NCI-H187 treated with DMSO at 0.1 percent for 48 hours (cell line): ENCODE measurements around the gene PCDH9.
"Not testable (repeated sequence)": the region's sequence is repeated elsewhere in the genome, so short reads cannot be mapped to it uniquely, and the experiment has no call there.

Experiments used
- DNase-seq: peaks from one replicate; lab custom pipeline; 2025; lab: John Stamatoyannopoulos, UW

Gene PCDH9

DNA sequence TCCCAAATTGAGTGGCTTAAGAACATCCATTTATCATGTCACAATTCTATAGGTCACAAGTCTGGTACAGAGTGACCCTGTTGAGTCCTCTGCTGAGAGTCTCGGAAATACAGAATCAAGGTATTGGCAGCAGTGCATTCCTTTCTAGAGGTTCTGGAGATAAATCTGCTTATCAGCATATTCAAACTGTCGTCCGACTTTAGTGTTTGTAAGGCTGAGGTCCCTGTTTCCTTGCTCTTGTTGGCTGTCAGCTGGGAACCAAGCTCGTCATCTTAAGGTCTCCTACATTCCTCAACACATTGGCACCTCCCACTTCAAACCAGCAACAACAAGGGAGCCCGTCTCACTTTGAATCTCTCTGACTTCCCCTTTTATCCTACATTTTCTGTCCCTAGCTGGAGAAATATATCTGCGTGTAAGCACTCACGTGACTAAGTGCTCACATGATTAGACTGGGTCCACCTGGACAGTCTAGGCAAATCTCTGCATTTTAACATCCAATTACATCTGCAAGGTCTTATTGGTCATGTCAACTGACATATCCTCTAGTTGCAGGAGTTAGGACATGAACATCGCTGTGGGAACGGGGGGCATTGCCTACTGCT is 886.8 kb downstream of the PCDH9 start:
- no peak for DNase-seq

DNA sequence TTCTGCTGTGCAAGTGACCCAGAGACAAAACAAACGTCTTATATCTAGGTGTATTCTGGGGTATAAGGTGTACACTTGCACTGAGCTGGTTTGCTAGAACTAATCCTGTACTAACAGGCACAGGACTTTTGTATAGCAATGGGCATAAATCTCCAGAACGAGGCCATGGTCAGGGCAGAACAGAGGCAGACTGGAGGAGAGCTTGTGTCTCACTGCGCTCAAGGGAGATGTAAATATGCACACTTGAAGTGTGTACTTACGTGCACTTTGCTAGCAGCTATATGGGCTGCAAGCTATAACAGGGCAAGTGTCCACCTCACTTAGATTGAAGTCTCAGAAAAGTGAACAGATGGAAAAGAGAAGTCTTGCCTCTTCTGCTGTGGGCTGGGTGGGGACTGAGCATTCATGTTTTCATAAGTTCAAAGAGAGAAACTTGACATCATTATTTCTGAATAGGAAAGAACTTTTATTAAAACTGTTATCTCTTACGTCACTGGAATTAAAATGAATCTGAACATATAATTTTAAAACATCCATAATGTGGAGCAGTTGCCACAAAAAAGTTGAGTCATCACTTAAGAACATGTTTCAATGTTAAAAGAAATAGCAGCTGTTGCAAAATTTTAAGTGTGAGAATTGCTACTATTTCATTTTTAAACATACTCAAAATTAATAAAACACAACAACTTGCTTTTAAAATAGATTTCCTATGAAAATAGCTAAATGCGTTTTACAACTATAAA is 888.3 kb downstream of the PCDH9 start:
- no peak for DNase-seq

DNA sequence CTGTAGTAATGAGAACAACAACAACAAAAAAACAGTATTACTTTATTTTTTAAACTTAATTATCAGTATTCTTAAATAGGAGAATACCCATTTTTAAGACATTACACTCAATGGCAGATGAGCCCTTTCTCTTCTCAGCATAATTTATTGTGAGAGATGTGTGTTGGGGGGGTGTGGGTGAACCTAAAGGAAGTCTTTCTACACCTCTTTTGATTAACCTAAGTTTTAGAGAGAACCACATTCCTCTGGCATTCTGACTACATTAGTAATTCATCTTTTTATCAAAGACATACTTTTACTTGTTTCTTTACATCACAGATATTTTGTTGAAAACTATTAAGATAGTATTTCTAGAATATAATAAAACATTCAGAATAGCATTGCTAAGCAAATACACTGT is 890.9 kb downstream of the PCDH9 start:
- DNase-seq: no peak

DNA sequence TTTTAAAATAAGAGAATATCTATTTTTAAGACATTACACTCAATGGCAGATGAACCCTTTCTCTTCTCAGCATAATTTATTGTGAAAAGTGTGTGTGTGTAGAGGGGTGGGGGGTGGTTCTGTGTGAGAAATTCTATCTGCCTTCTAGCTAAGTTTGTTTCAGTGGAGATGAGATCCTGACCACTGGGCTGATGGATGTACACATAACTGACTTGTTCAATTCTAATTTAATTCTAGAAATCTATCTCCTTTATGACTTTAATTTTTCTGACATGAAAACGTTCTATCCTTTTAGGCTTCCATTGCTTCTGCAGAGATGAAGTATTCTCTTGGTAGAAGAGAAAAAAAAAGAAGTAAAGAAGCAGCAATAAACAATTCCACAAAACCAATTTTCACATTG is 891.6 kb downstream of the PCDH9 start:
- DNase-seq: no peak

DNA sequence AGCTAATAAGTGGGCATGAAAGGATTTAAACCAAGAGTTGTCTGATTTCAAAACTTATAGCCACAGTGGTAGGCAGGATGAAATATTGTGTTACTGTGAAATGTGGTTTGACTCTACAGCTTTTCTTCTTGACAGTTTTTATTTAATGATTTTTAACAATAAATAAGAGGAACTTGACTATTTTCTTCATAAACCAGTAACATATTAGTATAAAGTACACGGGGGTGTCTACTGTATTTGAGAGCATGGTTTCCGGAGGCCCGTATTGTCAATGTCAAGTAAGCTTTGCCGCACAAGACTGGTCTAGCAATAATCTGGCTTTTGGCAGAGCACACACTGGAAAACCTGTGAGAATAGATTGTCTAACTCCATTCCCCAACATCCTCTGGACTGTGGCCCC is 894.5 kb downstream of the PCDH9 start:
- DNase-seq: no peak

DNA sequence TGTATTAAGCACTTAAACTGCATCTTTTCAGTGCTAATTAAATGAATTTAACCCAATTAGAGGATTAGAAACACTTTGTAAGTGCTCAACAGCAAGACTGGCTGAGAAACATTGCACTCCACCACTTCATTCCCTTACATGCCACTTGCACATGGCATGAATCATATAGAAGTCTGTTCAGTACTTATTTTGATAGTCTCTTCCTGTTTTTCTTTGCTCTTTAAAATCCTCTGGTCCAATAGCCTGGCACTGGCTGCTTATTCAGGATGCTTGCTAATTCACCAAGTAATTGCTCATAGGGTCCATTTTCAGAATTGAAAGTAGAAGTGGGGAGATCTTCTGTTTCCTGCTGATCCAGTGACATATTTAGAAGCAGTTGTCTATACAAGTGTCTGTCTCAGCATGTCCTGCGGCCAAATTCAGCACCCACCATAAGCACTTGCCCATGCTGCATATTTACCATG is 900.1 kb downstream of the PCDH9 start:
- DNase-seq: no peak

DNA sequence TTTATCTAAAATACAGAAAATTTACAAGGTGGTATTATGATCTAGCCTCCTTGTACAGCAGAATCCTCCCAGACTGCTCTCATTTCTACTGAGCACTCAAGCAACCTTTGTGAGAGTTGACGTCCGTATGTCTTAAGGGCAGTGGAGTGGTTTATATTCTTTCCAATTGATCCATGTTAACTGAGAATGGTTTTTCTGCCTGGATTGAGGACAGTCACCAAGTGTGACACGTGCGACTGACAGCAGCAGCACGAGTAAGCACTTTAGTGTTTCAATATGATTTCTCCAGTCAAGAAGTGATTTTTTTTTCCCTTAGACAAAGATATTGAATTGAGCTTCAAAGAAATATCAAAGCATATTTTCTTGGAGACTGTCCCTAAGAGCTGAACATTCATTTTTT is 901.7 kb downstream of the PCDH9 start:
- no peak for DNase-seq

DNA sequence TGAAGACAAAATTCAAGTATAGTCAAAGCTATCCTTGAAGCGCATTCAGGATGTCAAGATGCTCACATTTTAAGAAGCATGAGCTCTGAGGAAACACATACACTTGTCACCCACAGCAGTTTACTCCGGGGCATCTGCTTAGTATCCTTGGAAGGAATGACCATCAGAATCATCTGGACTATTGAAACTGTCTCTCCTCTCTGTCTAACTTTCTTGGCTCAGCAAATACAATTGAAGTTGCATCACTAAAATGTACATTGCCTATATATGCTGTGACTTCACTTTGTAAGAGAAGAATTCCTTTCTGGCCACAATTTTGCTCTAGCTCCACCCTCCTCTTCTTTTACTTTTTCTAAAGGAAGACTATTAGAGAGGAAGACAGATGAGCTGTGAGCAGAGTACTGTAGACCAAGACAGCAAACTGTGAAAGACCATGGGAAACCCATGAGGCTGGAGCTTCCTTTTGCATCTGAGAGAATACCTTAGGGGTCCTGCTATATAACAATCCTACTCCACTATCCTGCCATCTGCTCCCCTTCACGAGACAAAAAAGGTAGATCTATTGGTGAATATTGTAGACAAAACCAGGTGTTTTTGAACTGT is 906.3 kb downstream of the PCDH9 start:
- DNase-seq: no peak

DNA sequence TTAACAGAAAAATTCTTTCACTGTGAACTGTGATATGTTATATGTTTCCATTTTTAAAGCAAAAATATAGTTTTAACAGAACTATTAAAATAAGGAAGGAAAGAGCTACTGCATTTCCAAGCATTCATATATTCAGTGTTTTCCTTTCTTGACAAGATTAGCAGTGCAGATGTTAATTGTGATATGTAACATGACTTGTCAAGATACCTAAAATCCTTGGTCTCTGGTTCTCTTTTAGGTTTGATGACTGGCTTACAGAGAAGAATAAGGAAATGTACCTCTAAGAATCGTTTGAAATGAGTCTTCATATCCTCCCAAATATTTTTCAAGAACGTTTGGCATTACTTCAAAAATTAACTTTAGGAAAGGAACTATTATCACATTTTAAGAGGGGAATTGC is 907.2 kb downstream of the PCDH9 start:
- no peak for DNase-seq

DNA sequence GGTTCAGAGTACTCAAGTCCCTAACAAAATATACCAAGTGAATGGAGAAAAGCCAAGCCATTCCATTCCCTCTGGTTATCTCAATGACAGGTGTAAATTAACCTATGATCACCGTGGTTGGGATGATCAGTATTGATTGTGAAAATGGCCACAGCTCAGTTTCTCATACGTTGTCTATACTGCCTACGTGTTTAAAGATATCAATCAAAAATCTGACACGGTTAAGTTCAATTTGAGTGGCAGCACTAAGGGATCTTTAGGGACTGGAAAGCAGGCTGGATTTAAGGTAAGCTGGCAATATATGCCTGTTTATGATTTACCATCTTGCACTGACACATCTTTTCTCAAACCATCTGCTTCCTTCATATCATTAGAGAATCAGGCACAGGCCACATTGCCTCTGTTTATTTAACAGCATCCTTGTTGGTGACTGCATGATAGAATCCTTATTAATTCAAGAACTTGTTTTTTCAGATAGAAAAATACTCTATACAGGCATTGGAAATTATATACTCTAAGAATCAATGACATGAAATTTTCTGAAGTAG is 907.9 kb downstream of the PCDH9 start:
- DNase-seq: no peak

DNA sequence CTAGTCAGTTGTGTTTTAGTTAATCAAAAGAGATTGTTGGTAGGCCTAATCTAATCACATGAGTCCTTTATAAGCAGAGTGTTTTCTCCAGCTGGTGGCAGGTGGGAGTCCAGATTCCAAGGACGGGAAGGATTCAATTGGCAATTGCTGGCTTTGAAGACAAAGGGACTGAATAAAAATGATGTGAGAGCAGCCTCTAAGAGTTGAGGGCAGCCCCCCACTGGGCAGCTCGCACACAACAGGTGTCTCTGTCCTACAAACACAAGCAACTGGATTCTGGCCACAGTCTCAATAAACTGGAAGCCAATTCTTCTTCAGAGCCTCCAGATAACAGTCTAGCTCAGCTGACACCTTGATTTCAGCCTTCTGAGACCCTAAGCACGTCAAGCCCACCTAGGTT is 915.2 kb downstream of the PCDH9 start:
- peak; percentile 4 for DNase-seq

DNA sequence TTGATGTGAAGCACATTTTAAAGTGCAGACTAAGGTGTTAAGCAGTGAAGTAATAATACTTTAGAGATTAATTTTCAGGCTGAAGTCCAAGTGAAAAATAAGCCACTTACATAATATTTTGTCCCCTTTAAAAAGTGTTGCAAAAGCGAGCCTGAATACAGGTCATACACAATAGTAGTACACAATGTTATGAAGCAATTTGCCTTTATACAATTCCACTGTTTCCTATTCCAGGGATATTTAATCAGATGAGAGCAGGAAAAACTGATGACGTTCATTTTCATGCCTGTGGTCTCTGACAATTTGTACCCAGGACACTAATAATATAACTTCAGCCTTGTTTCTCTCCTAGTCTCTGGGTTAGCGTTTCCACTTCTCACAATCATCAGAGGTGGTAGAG is 916.7 kb downstream of the PCDH9 start:
- no peak for DNase-seq

DNA sequence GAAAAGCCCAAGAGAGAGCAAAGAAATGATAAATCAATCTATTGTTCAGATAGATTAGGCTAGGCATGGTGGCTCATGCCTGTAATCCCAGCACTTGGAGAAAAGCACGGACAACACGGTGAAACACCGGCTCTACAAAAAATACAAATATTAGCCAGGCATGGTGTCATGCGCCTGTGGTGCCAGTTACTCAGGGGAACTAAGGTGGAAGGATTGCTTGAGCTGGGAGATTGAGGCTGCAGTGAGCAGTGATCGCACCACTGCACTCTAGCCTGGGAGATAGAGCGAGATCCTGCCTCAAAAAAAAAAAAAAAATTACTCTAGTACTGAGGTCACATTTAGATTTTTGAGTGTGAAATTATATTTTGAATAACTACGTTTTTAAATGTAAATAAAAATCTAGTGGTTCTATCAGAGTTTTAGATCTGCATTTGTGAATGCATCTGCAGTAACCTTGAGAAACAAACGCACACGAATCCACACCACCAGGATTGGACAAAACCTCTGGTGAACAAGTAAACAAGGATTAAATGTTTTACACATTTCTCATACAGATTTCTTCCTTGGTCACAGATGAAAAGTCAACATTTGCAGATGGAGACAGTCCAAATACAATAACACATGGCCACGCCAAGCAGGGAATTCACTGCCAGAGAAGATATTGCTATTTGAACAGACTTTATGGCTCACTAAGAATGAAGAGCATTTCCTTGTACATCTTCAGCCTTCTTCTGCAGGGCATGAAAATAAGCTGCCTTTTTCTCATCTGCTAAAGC is 917.6 kb downstream of the PCDH9 start:
- peak; percentile 16 for DNase-seq

DNA sequence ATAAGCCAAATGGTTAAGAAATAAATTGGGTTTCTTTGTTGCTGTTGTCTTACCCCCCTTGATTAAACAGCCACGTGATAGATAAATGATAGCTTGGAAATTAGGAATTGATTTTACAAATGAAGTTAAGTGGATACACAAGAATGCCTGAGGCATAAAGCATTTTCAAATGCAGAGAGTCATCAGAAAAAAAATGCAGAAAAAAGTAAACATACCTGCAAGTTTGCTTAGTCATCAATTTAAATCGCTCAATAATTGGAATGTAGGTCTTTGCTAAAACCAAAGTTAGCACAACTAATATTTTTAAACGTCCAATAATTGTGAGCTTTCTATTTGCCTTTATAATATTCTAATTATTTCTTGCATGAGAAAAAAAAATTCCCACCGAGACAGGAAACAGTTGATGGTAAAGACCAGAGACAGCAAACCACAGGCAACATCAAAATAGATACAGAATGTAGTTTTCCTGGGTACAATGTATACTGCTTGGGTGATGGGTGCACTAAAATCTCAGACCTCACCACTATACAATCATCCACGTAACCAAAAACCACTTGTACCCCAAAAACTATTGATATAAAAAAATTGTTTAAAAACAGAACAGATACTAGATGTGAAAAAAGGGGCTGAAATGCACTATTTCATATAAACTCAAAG is 924.0 kb downstream of the PCDH9 start:
- no peak for DNase-seq

DNA sequence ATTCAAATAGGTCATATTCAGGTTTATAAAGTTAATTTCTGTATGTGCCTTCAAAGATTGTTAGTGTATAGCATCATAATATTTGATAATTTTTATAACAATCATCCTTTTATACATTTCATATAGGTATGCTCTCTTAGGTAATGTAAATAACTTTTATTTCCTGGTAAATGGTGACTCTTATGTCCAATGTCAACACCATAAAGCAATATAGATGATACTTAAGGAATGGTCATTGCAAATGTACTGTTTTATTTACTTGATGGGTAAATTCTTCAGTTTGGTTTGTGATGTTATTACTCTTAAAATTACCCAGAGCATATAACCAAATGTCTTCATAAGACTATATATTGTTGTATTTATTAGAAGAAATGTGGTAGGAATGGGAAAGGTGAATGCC is 928.7 kb downstream of the PCDH9 start:
- DNase-seq: no peak

DNA sequence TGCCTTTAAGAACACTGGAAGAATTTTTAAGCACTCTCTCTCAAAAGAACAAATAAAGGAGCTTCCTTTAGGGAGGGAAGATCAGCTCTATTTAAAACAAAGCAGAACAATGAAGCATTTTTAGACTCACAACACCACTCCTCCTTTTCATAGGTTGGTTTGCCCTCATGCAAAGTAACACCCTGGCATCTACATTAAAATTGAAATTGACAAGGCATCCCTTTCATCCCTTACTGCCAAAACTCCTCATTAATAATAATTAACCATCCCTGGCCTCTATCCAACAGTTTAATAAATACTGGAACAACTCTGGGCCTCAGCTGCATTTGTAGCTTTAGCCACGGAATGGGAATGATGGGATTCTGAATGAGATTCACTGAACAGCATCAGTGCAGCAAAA is 929.1 kb downstream of the PCDH9 start:
- DNase-seq: no peak

DNA sequence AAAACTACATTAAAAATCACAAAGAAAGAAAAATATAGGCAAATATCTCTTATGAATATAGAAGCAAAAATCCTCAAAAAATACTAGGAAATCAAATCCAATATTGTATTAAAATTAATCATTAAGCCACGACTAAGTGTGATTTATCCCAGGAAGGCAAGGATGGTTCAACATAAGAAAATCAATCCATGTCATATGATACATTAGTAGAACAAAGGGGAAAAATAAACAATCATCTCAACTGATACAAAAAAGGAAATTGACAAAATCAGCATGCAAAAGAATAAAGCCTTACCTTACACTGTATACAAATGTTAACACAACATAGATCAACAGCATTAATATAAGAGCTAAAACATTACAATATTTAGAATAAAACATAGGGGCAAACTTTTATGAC is 933.3 kb downstream of the PCDH9 start:
- DNase-seq: no peak

DNA sequence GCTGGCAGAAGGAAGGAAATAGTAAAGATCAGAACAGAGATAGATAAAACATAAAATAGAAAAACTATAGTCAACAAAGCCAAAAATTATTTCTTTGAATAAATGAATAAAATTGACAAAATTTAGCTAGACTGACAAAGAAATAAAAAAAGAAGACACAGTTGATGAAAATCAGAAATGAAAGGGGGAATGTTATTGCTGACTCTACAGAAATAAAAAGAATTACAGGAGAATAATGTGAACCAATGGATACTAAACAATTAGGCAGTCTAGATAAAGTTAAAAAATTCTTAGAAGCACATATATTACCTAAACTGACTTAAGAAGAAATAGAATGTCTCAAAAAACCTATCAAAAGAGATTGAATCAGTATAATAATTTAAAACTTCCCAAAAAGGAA is 933.8 kb downstream of the PCDH9 start:
- no peak for DNase-seq

DNA sequence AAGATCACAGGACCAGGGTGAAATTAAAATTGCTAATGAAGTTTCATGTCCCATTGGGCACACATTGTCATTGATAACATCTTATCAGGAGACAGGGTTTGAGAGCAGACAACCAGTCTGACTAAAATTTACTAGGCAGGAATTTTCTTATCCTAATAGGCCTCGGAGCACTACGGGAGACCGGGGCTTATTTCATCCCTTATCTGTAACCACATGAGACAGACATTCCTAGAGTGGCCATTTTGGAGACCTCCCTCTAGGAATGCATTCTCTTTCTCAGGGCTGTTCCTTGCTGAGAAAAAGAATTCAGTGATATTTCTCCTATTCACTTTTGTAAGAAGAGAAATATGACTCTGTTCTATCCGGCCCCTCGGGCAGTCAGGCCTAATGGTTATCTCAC is 943.3 kb downstream of the PCDH9 start:
- DNase-seq: not testable (repeated sequence)

DNA sequence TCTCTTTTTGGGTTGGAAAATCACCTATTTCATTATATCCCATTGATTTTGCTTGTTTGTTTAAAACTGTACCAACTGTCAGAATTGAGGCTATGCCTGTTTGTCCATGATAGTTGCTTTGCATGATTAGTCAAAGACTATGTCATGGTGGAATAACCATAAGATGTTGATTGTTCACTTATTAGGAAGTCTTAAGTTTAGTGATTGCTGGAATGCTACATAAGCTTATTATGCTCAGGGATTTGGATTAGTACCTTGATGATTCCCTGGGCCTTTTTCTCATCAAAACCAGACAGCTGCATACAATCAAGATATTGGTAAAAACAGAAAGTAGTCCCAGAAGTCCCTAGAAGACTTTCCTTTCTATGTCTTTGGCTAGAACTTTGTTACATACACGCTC is 954.7 kb downstream of the PCDH9 start:
- DNase-seq: no peak

DNA sequence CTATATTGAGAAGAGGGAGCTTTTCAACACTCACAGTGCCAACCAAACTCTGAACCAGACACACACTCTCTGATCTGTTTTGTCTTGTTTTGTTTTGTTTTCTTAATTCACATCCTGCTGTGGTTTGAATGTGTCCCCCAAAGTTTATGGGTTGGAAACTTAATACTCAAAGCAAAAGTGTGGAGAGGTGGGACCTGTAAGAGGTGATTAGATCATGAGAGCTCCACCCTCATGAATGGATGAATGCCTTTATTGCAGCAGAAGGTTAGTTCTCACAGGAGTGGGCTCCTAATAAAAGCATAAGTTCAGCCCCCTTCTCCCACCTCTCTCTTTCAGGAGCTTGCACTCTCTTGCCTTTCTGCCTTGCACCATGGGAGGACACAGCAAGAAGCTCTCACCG is 957.1 kb downstream of the PCDH9 start:
- DNase-seq: no peak

DNA sequence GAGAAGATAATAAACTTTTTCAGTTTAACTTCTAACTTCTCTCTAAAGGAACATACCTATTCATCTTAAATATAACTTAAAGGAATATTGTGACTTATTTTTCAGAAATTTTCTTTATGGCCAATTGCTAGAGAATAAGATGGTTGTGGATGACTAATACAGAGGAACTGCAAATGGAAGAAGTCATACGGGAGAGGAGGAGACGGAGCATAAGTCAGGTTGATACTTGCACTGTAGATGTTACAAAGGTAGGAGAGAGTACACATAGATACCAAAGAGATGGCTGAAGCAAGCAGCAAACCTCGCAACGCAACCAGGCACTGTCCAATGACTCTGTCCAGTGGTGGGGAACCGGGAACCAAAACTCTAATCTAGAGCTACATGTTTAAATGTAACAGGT is 963.4 kb downstream of the PCDH9 start:
- no peak for DNase-seq
